IMR-90 (cell line): Measurements from ENCODE around the gene ETS1. TPM values are rescaled to one million over a fixed set of nuclear protein-coding genes. Genes with fewer than 3 reads are reported as not detected.

Experiments
- ATAC-seq: fragments of 200-7000 bp; cut with Tn5 transposase; 2 replicates; pipeline ENCODE4 v1.9.1; 2020; ENCODE audit warnings: low read depth, mild to moderate bottlenecking, moderate library complexity
- BruUV-seq: library from RNA; stranded (reverse); fragments of 400-500 nt; replicated peaks from 2 replicates; lab custom pipeline; 2021; lab: Mats Ljungman, UMichigan
- CTCF ChIA-PET: fragments of 300-600 bp; formaldehyde crosslinking; extraction: SDS; loops from one replicate; lab custom pipeline; 2021; ENCODE audit warnings: antibody characterized with exemption; lab: Yijun Ruan, JAX
- POLR2A ChIA-PET: fragments of 300-600 bp; sonication (Branson Sonifier 250); formaldehyde crosslinking; loops from one replicate; lab custom pipeline; 2022; ENCODE audit warnings: antibody characterized with exemption; ENCODE audit not compliant: unreplicated experiment; lab: Charles Lee
- DNase-seq: peaks from one replicate; pipeline ENCODE4 v3.0.0; 2013
- H2AFZ ChIP-seq: replicated peaks from 2 replicates; pipeline ENCODE3; 2013; ENCODE audit warnings: low read length, mild to moderate bottlenecking; ENCODE audit not compliant: poor library complexity
- H2AK5ac ChIP-seq: 2 replicates; pipeline ENCODE4 v1.6.1; 2013; ENCODE audit warnings: low read depth, low read length, inconsistent platforms
- H2AK9ac ChIP-seq: replicated peaks from 2 replicates; pipeline ENCODE3; 2013; ENCODE audit warnings: mild to moderate bottlenecking, low read depth, low read length, moderate library complexity; ENCODE audit not compliant: poor library complexity
- H2BK120ac ChIP-seq: 2 replicates; pipeline ENCODE4 v1.6.1; 2013; ENCODE audit warnings: low read depth, low read length, inconsistent platforms
- H2BK15ac ChIP-seq: 3 replicates; pipeline ENCODE4 v1.6.1; 2013; ENCODE audit warnings: low read depth, low read length, inconsistent platforms
- H2BK20ac ChIP-seq: 2 replicates; pipeline ENCODE4 v1.6.1; 2013; ENCODE audit warnings: low read depth, mild to moderate bottlenecking, inconsistent platforms, low read length, moderate library complexity
- H2BK5ac ChIP-seq: 2 replicates; pipeline ENCODE4 v1.6.1; 2013; ENCODE audit warnings: mild to moderate bottlenecking, low read depth, low read length, inconsistent platforms; ENCODE audit not compliant: poor library complexity, severe bottlenecking
- H3K14ac ChIP-seq: replicated peaks from 2 replicates; pipeline ENCODE4 v1.6.1; 2013; ENCODE audit warnings: low read depth, low read length, inconsistent platforms
- H3K18ac ChIP-seq: 2 replicates; pipeline ENCODE4 v1.6.1; 2013; ENCODE audit warnings: low read depth, low read length, control low read depth
- H3K23ac ChIP-seq: 2 replicates; pipeline ENCODE4 v1.6.1; 2013; ENCODE audit warnings: low read depth, low read length, inconsistent platforms
- H3K27ac ChIP-seq: 2 replicates; pipeline ENCODE4 v1.5.1; 2013; ENCODE audit warnings: mild to moderate bottlenecking, control low read depth, low read length; ENCODE audit not compliant: insufficient read depth
- H3K27me3 ChIP-seq: 2 replicates; pipeline ENCODE4 v1.6.1; 2013; ENCODE audit warnings: low read length; ENCODE audit not compliant: control insufficient read depth, insufficient read depth
- H3K36me3 ChIP-seq: 2 replicates; pipeline ENCODE4 v1.6.1; 2013; ENCODE audit warnings: low read length, mixed read lengths; ENCODE audit not compliant: control insufficient read depth, insufficient read depth
- H3K4ac ChIP-seq: 2 replicates; pipeline ENCODE4 v1.6.1; 2013; ENCODE audit warnings: low read depth, low read length, inconsistent platforms
- H3K4me1 ChIP-seq: 2 replicates; pipeline ENCODE4 v1.6.1; 2013; ENCODE audit warnings: low read length, mixed read lengths; ENCODE audit not compliant: control insufficient read depth, insufficient read depth
- H3K4me2 ChIP-seq: 2 replicates; pipeline ENCODE4 v1.6.1; 2013; ENCODE audit warnings: low read depth, mild to moderate bottlenecking, control low read depth, low read length, moderate library complexity
- H3K4me3 ChIP-seq: 2 replicates; pipeline ENCODE4 v1.5.1; 2013; ENCODE audit warnings: low read depth, mild to moderate bottlenecking, control low read depth, low read length, moderate library complexity; ENCODE audit not compliant: insufficient read depth
- H3K56ac ChIP-seq: 2 replicates; pipeline ENCODE4 v1.6.1; 2013; ENCODE audit warnings: low read length, inconsistent platforms; ENCODE audit not compliant: insufficient read depth; ENCODE audit errors: extremely low read depth
- H3K79me1 ChIP-seq, 2 experiments: 2 replicates each; pipeline ENCODE4 v1.6.1; 2013; ENCODE audit warnings: low read length in 2 of 2, inconsistent platforms in 1 of 2, low read depth in 1 of 2
- H3K9ac ChIP-seq: 2 replicates; pipeline ENCODE4 v1.6.1; 2013; ENCODE audit warnings: low read depth, low read length, control low read depth
- H3K9me1 ChIP-seq: 2 replicates; pipeline ENCODE4 v1.6.1; 2013; ENCODE audit warnings: low read length, inconsistent platforms; ENCODE audit not compliant: insufficient read depth
- H3K9me3 ChIP-seq: 2 replicates; pipeline ENCODE4 v1.6.1; 2013; ENCODE audit warnings: low read length; ENCODE audit not compliant: control insufficient read depth, insufficient read depth
- H4K20me1 ChIP-seq: 2 replicates; pipeline ENCODE4 v1.6.1; 2013; ENCODE audit warnings: low read length, inconsistent platforms; ENCODE audit not compliant: insufficient read depth
- H4K5ac ChIP-seq: 2 replicates; pipeline ENCODE4 v1.6.1; 2013; ENCODE audit warnings: mild to moderate bottlenecking, low read depth, low read length, control low read depth
- H4K8ac ChIP-seq, 2 experiments: 2 replicates each; pipeline ENCODE4 v1.6.1; 2013; ENCODE audit warnings: low read depth in 2 of 2, low read length in 2 of 2, control low read depth in 1 of 2, inconsistent platforms in 1 of 2
- H4K91ac ChIP-seq: 2 replicates; pipeline ENCODE4 v1.6.1; 2013; ENCODE audit warnings: low read depth, low read length, inconsistent platforms; ENCODE audit not compliant: insufficient read depth
- POLR2A ChIP-seq: IDR thresholded peaks from 2 replicates; pipeline ENCODE4 v1.6.1; 2012; ENCODE audit warnings: mild to moderate bottlenecking, low read depth, low read length
- WGBS, 2 experiments: methylation state at CpG; one replicate each; pipeline versions ENCODE4 v1.1.5 to v1.1.7; 2013; ENCODE audit warnings: missing lambda C conversion rate in 2 of 2; ENCODE audit not compliant: insufficient read length in 1 of 2; ENCODE audit errors: extremely low coverage in 2 of 2; 5-methylcytosine and 5-hydroxymethylcytosine counted together
- dilution Hi-C: fragments of 300-500 bp; cut with HindIII; formaldehyde crosslinking; loops from one replicate; pipeline ENCODE4 v1.14.3; 2018; ENCODE audit warnings: low sequenced_read_pairs; ENCODE audit not compliant: unreplicated experiment
- in situ Hi-C: fragments of 300-500 bp; cut with MboI; formaldehyde crosslinking; loops from 3 replicates; pipeline ENCODE4 v1.14.3; 2019; ENCODE audit warnings: low sequenced_read_pairs, inconsistent platforms, mixed read lengths
- intact Hi-C: fragments of 100-400 bp; cut with micrococcal nuclease; formaldehyde crosslinking; loops from 2 replicates; pipeline ENCODE4 v1.10.0; 2022
- polyA plus RNA-seq, 3 experiments: library from polyadenylated mRNA; depleted of rRNA; stranded (reverse); fragments of >200 nt; gene quantifications; 2 replicates each; pipeline ENCODE4 v1.2.3, GENCODE V29; 2012; ENCODE audit warnings: low replicate concordance in 1 of 3
- total RNA-seq: library from RNA; depleted of rRNA; stranded (reverse); fragments of >200 nt; gene quantifications from 2 replicates; pipeline ENCODE4 v1.2.3, GENCODE V29; 2012

The ETS1 gene
- total and polyA plus RNA-seq, 2 of the 4 experiments (the other 2 are of a cell fraction), result 41.2 to 56.3 TPM

- Histone ChIP-seq H3K14ac (no peak overlapping the region), H3K9ac (no peak overlapping the region), H2BK15ac (no peak overlapping the region), H4K91ac (no peak overlapping the region), H3K56ac (no peak overlapping the region), H3K9me3 (no peaks in the 10 kb centered on the region), H2AK5ac (no peak overlapping the region; the same call in 1 of the 2 replicates), H3K9me1 (peaks cover 2% of the 10 kb centered on the region; the same call in 1 of the 2 replicates), H3K4me1 (peaks cover 4% of the 10 kb centered on the region), H3K4me3 (no peak overlapping the region), H4K5ac (no peak overlapping the region), H4K8ac (no peak overlapping the region), H3K36me3 (no peaks in the 10 kb centered on the region), H3K4me2 (no peak overlapping the region), H2BK5ac (no peak overlapping the region), H2BK120ac (no peak overlapping the region), H3K79me1 (no peaks in the 10 kb centered on the region), H2BK20ac (no peak overlapping the region), H4K20me1 (no peaks in the 10 kb centered on the region), H3K27me3 (peaks cover 4% of the 10 kb centered on the region; the same call in 1 of the 2 replicates), H3K23ac (no peak overlapping the region), H3K4ac (no peak overlapping the region), H2AFZ (no peak overlapping the region), H3K18ac (no peak overlapping the region), H3K27ac (no peak overlapping the region), H2AK9ac (no peak overlapping the region)
- POLR2A ChIA-PET, result no interaction called here
- BruUV-seq, result no TSS peak
- DNase-seq, result no peak
- intact Hi-C loops (no loop called here), in situ Hi-C loops (no loop called here), dilution Hi-C loops (no loop called here)
- ATAC-seq, result no peak
- TF ChIP-seq POLR2A, result no peak
- CTCF ChIA-PET, result no interaction called here
- 75% methylated on average over 5 of the region's 14 CpGs; no CpG with 5 or more reads in 1 of the 2 experiments for WGBS, 2 experiments
These were observed 1.7 kb downstream of the ETS1 start for GRCh38 chr11:128585498-128586238.
